ENCODE results near the gene CNTN1.

The CNTN1 gene

DNA sequence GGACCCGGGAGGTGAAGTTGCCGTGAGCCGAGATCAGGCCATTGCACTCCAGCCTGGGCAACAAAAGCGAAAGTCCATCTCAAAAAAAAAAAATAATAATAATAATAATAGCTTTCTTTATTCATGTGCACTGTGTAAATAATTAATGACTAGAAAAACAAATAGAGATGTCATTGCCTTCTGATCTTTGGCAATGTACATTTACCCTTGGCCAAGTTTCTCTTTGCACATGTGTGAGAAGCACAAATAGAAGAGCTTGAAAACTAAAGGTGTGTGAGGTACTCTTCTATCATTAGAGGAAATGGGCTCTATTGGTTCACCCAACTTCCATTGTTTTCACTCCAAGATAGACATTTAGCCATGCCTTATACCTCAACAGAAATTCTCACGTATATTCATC lies 325.8 kb downstream of the CNTN1 start:
- H3K36me3 ChIP-seq (ENCODE audit: control insufficient read depth in 1 of 2, insufficient read depth in 2 of 2, low read depth in 1 of 2, low read length in 2 of 2), result no peaks in the 10 kb centered on the region
- 100% methylated on average over 1 of the region's 5 CpGs for WGBS
- H3K79me1 ChIP-seq (replicated peaks; ENCODE audit: low read length, poor library complexity, severe bottlenecking), result no peaks in the 10 kb centered on the region
- no peak overlapping the region for H4K91ac ChIP-seq (ENCODE audit: low read length)
- H3K14ac ChIP-seq (ENCODE audit: low read length in 2 of 2), result no peak overlapping the region
- no peak overlapping the region for H3K4ac ChIP-seq (ENCODE audit: low read depth in 1 of 2, low read length in 2 of 2)
- no peaks in the 10 kb centered on the region for H3K4me1 ChIP-seq (ENCODE audit: control insufficient read depth, insufficient read depth, low read depth, low read length)
- no peak overlapping the region for H3K4me2 ChIP-seq (ENCODE audit: low read length, poor library complexity, severe bottlenecking)
- H3K23ac ChIP-seq (ENCODE audit: low read length in 2 of 2), result no peak overlapping the region
- H2AFZ ChIP-seq (ENCODE audit: low read depth, low read length), result no peak overlapping the region
- no peak overlapping the region for H2BK120ac ChIP-seq (ENCODE audit: low read depth, low read length)
- H3K18ac ChIP-seq (ENCODE audit: low read depth in 1 of 2, low read length in 2 of 2), result no peak overlapping the region
- H3K9me3 ChIP-seq (ENCODE audit: control insufficient read depth, low read length), result no peaks in the 10 kb centered on the region
- H2BK5ac ChIP-seq (ENCODE audit: low read depth, low read length, poor library complexity, severe bottlenecking), result no peak overlapping the region
- no peak overlapping the region for H3K9ac ChIP-seq (ENCODE audit: low read length)
- H2BK15ac ChIP-seq (ENCODE audit: low read depth, poor library complexity, severe bottlenecking), result no peak overlapping the region
- DNase-seq, result no peak
- H2BK12ac ChIP-seq (ENCODE audit: low read length in 2 of 2), result no peak overlapping the region
- H3K27ac ChIP-seq (ENCODE audit: low read length, poor library complexity, severe bottlenecking), result no peak overlapping the region
- no peak overlapping the region for H2AK5ac ChIP-seq (ENCODE audit: low read length, severe bottlenecking)
- H4K8ac ChIP-seq (ENCODE audit: low read length), result no peak overlapping the region
- H3K27me3 ChIP-seq (ENCODE audit: control insufficient read depth in 1 of 2, insufficient read depth in 1 of 2, low read length in 2 of 2), result no peaks in the 10 kb centered on the region
- no peak overlapping the region for H3K4me3 ChIP-seq (ENCODE audit: insufficient read depth in 1 of 2, low read depth in 1 of 2, low read length in 2 of 2)

DNA sequence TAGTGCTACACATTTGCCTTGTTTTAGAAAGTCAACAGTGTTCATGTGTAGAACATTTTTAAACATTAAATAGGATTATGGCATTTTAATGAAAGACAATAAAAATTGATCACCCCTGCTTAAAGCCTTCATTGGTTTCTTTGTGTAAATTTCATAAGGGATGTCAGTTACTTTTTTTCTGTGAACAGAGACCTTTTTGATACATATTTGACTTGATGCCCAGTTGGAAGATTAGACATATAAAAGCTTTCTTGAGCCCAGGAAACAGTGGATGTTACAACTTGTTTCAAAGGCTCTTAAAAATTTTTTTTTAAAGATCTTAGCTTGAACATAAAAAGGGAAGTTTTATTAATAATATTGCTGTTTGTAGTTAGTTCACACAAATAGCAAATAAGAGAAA lies 327.2 kb downstream of the CNTN1 start:
- H3K36me3 ChIP-seq (ENCODE audit: control insufficient read depth in 1 of 2, insufficient read depth in 2 of 2, low read depth in 1 of 2, low read length in 2 of 2), result no peaks in the 10 kb centered on the region
- H2AK5ac ChIP-seq (ENCODE audit: low read length, severe bottlenecking), result no peak overlapping the region
- H4K91ac ChIP-seq (ENCODE audit: low read length), result no peak overlapping the region
- H3K79me1 ChIP-seq (replicated peaks; ENCODE audit: low read length, poor library complexity, severe bottlenecking), result no peaks in the 10 kb centered on the region
- H4K8ac ChIP-seq (ENCODE audit: low read length), result no peak overlapping the region
- no peak overlapping the region for H2BK15ac ChIP-seq (ENCODE audit: low read depth, poor library complexity, severe bottlenecking)
- no peak for DNase-seq
- no peaks in the 10 kb centered on the region for H3K4me1 ChIP-seq (ENCODE audit: control insufficient read depth, insufficient read depth, low read depth, low read length)
- no peaks in the 10 kb centered on the region for H3K27me3 ChIP-seq (ENCODE audit: control insufficient read depth in 1 of 2, insufficient read depth in 1 of 2, low read length in 2 of 2)
- no peaks in the 10 kb centered on the region for H3K9me3 ChIP-seq (ENCODE audit: control insufficient read depth, low read length)
- no peak overlapping the region for H3K4me2 ChIP-seq (ENCODE audit: low read length, poor library complexity, severe bottlenecking)
- no peak overlapping the region for H3K27ac ChIP-seq (ENCODE audit: low read length, poor library complexity, severe bottlenecking)
- H2AFZ ChIP-seq (ENCODE audit: low read depth, low read length), result no peak overlapping the region
- H3K4ac ChIP-seq (ENCODE audit: low read depth in 1 of 2, low read length in 2 of 2), result no peak overlapping the region
- no peak overlapping the region for H2BK12ac ChIP-seq (ENCODE audit: low read length in 2 of 2)
- H3K18ac ChIP-seq (ENCODE audit: low read depth in 1 of 2, low read length in 2 of 2), result no peak overlapping the region
- no peak overlapping the region for H3K14ac ChIP-seq (ENCODE audit: low read length in 2 of 2)
- H3K4me3 ChIP-seq (ENCODE audit: insufficient read depth in 1 of 2, low read depth in 1 of 2, low read length in 2 of 2), result no peak overlapping the region
- no peak overlapping the region for H3K23ac ChIP-seq (ENCODE audit: low read length in 2 of 2)
- H2BK5ac ChIP-seq (ENCODE audit: low read depth, low read length, poor library complexity, severe bottlenecking), result no peak overlapping the region
- no peak overlapping the region for H3K9ac ChIP-seq (ENCODE audit: low read length)
- no peak overlapping the region for H2BK120ac ChIP-seq (ENCODE audit: low read depth, low read length)

GRCh38 chr12:41023836-41024235 lies 331.6 kb downstream of the CNTN1 start:
- Histone ChIP-seq H2BK120ac (ENCODE audit: low read depth, low read length) (no peak overlapping the region), H3K4me3 (ENCODE audit: insufficient read depth in 1 of 2, low read depth in 1 of 2, low read length in 2 of 2) (no peak overlapping the region), H3K14ac (ENCODE audit: low read length in 2 of 2) (no peak overlapping the region), H3K23ac (ENCODE audit: low read length in 2 of 2) (no peak overlapping the region), H4K91ac (ENCODE audit: low read length) (no peak overlapping the region), H3K9ac (ENCODE audit: low read length) (no peak overlapping the region), H3K4me2 (ENCODE audit: low read length, poor library complexity, severe bottlenecking) (no peak overlapping the region), H2BK15ac (ENCODE audit: low read depth, poor library complexity, severe bottlenecking) (no peak overlapping the region), H4K8ac (ENCODE audit: low read length) (no peak overlapping the region), H3K36me3 (ENCODE audit: control insufficient read depth in 1 of 2, insufficient read depth in 2 of 2, low read depth in 1 of 2, low read length in 2 of 2) (no peaks in the 10 kb centered on the region), H2BK5ac (ENCODE audit: low read depth, low read length, poor library complexity, severe bottlenecking) (no peak overlapping the region), H3K27me3 (ENCODE audit: control insufficient read depth in 1 of 2, insufficient read depth in 1 of 2, low read length in 2 of 2) (no peaks in the 10 kb centered on the region), H3K4me1 (ENCODE audit: control insufficient read depth, insufficient read depth, low read depth, low read length) (no peaks in the 10 kb centered on the region), H3K18ac (ENCODE audit: low read depth in 1 of 2, low read length in 2 of 2) (no peak overlapping the region), H3K79me1 (replicated peaks; ENCODE audit: low read length, poor library complexity, severe bottlenecking) (no peaks in the 10 kb centered on the region), H2BK12ac (ENCODE audit: low read length in 2 of 2) (no peak overlapping the region), H3K27ac (ENCODE audit: low read length, poor library complexity, severe bottlenecking) (no peak overlapping the region), H2AFZ (ENCODE audit: low read depth, low read length) (no peak overlapping the region), H3K4ac (ENCODE audit: low read depth in 1 of 2, low read length in 2 of 2) (no peak overlapping the region), H2AK5ac (ENCODE audit: low read length, severe bottlenecking) (no peak overlapping the region), H3K9me3 (ENCODE audit: control insufficient read depth, low read length) (no peaks in the 10 kb centered on the region)
- DNase-seq, result no peak
- 37% methylated on average over 1 of the region's 1 CpG for WGBS

GRCh38 chr12:41026151-41026550 lies 333.9 kb downstream of the CNTN1 start:
- Histone ChIP-seq H4K91ac (ENCODE audit: low read length) (no peak overlapping the region), H2BK15ac (ENCODE audit: low read depth, poor library complexity, severe bottlenecking) (no peak overlapping the region), H3K4me2 (ENCODE audit: low read length, poor library complexity, severe bottlenecking) (no peak overlapping the region), H2BK5ac (ENCODE audit: low read depth, low read length, poor library complexity, severe bottlenecking) (no peak overlapping the region), H3K4me3 (ENCODE audit: insufficient read depth in 1 of 2, low read depth in 1 of 2, low read length in 2 of 2) (no peak overlapping the region), H3K36me3 (ENCODE audit: control insufficient read depth in 1 of 2, insufficient read depth in 2 of 2, low read depth in 1 of 2, low read length in 2 of 2) (no peaks in the 10 kb centered on the region), H3K14ac (ENCODE audit: low read length in 2 of 2) (no peak overlapping the region), H3K9ac (ENCODE audit: low read length) (no peak overlapping the region), H2AFZ (ENCODE audit: low read depth, low read length) (no peak overlapping the region), H2BK12ac (ENCODE audit: low read length in 2 of 2) (no peak overlapping the region), H3K23ac (ENCODE audit: low read length in 2 of 2) (no peak overlapping the region), H3K4ac (ENCODE audit: low read depth in 1 of 2, low read length in 2 of 2) (no peak overlapping the region), H3K9me3 (ENCODE audit: control insufficient read depth, low read length) (no peaks in the 10 kb centered on the region), H2BK120ac (ENCODE audit: low read depth, low read length) (no peak overlapping the region), H3K4me1 (ENCODE audit: control insufficient read depth, insufficient read depth, low read depth, low read length) (no peaks in the 10 kb centered on the region), H3K79me1 (replicated peaks; ENCODE audit: low read length, poor library complexity, severe bottlenecking) (no peaks in the 10 kb centered on the region), H4K8ac (ENCODE audit: low read length) (no peak overlapping the region), H2AK5ac (ENCODE audit: low read length, severe bottlenecking) (no peak overlapping the region), H3K27ac (ENCODE audit: low read length, poor library complexity, severe bottlenecking) (no peak overlapping the region), H3K27me3 (ENCODE audit: control insufficient read depth in 1 of 2, insufficient read depth in 1 of 2, low read length in 2 of 2) (no peaks in the 10 kb centered on the region), H3K18ac (ENCODE audit: low read depth in 1 of 2, low read length in 2 of 2) (no peak overlapping the region)
- DNase-seq, result no peak
- WGBS, result no CpG with 5 or more reads among the region's 1 CpG

Data from mesenchymal stem cell (in vitro differentiated cells and primary cell).